HFFc6 (cell line): Measurements from ENCODE around the gene PCP4L1. TPM values are rescaled to one million over a fixed set of nuclear protein-coding genes. Genes with fewer than 3 reads are reported as not detected.
"Not testable (repeated sequence)": the region's sequence is repeated elsewhere in the genome, so short reads cannot be mapped to it uniquely, and the experiment has no call there.

ENCODE experiments used
- DNase-seq: peaks from one replicate; pipeline ENCODE4 v3.0.0-alpha.2; 2018
- H3K27ac Mint-ChIP-seq: 2 replicates; pipeline ENCODE4 v1.8.0; 2020; ENCODE audit warnings: mild to moderate bottlenecking, mixed read lengths
- H3K27me3 Mint-ChIP-seq: 2 replicates; pipeline ENCODE4 v1.8.0; 2021; ENCODE audit warnings: mild to moderate bottlenecking, moderate library complexity, mixed read lengths; ENCODE audit not compliant: insufficient read depth
- H3K36me3 Mint-ChIP-seq: 2 replicates; pipeline ENCODE4 v1.8.0; 2021; ENCODE audit warnings: low read depth, mixed read lengths
- H3K4me1 Mint-ChIP-seq: 2 replicates; pipeline ENCODE4 v1.8.0; 2020; ENCODE audit warnings: low read depth, mixed read lengths
- H3K4me3 Mint-ChIP-seq: 2 replicates; pipeline ENCODE4 v1.8.0; 2020; ENCODE audit warnings: mild to moderate bottlenecking, moderate library complexity, mixed read lengths
- H3K9me3 Mint-ChIP-seq: 2 replicates; pipeline ENCODE4 v1.8.0; 2020; ENCODE audit warnings: mild to moderate bottlenecking, mixed read lengths
- total RNA-seq, 6 experiments: library from RNA; stranded (reverse); fragmentation: NEBNext Ultra II Directional; extraction: Animal tissue kit (Norgen Biotek cat#: 25700); gene quantifications; 2 replicates in 1 of 6; 3 replicates in 5 of 6; pipeline ENCODE4 v1.2.3, GENCODE V29; 2021
- TF ChIP-seq, protein P1 (sequence below): fragments of 200-600 bp; sonication (generic); IDR thresholded peaks from 2 replicates; pipeline ENCODE4 v1.5.0; 2021; ENCODE audit warnings: antibody characterized with exemption, mild to moderate bottlenecking

The PCP4L1 gene
- total RNA-seq, 6 experiments from 2014 or later, result not detected

DNA sequence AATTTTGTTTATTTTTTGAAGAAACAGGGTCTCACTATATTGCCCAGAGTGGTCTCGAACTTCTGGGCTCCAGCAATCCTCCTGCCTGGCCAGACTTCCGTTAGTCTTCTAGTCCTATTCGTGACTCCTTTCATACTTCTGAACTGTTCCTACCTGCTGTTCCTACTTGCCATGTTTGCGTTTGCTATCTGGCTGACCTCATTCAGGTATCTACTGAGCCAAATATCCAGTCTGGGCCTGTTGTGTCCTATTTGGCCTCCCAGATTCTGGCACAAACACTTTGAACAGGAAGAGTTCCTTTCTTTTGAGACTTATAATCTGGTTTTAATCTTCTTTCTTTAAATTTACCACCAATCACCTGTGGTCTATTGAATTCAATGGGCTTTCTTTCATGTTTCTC lies 13.7 kb upstream of the PCP4L1 start:
- Mint-ChIP-seq H3K9me3 (peaks cover 3% of the 10 kb centered on the region), H3K27me3 (peaks cover 18% of the 10 kb centered on the region), H3K4me3 (no peak overlapping the region), H3K36me3 (peaks cover 3% of the 10 kb centered on the region), H3K4me1 (peaks cover 11% of the 10 kb centered on the region), H3K27ac (no peak overlapping the region)
- TF ChIP-seq, protein P1, sequence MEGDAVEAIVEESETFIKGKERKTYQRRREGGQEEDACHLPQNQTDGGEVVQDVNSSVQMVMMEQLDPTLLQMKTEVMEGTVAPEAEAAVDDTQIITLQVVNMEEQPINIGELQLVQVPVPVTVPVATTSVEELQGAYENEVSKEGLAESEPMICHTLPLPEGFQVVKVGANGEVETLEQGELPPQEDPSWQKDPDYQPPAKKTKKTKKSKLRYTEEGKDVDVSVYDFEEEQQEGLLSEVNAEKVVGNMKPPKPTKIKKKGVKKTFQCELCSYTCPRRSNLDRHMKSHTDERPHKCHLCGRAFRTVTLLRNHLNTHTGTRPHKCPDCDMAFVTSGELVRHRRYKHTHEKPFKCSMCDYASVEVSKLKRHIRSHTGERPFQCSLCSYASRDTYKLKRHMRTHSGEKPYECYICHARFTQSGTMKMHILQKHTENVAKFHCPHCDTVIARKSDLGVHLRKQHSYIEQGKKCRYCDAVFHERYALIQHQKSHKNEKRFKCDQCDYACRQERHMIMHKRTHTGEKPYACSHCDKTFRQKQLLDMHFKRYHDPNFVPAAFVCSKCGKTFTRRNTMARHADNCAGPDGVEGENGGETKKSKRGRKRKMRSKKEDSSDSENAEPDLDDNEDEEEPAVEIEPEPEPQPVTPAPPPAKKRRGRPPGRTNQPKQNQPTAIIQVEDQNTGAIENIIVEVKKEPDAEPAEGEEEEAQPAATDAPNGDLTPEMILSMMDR, result no peak
- no peak for DNase-seq

DNA sequence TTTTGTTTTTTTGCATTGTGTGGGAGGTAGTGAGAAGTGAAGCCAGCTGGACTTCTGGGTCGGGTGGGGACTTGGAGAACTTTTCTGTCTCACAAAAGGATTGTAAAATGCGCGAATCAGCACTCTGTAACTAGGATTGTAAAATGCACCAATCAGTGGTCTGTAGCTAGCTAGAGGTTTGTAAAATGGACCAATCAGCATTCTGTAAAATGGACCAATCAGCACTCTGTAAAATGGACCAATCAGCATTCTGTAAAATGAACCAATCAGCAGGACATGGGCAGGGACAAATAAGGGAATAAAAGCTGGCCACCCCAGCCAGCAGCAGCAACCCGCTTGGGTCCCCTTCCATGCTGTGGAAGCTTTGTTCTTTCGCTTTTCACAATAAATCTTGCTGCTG lies 8.4 kb upstream of the PCP4L1 start:
- DNase-seq, H3K4me3 Mint-ChIP-seq, H3K36me3 Mint-ChIP-seq, H3K4me1 Mint-ChIP-seq, H3K27ac Mint-ChIP-seq: not testable (repeated sequence)
- Mint-ChIP-seq H3K27me3 (peaks cover 20% of the 10 kb centered on the region), H3K9me3 (peaks cover 12% of the 10 kb centered on the region)

DNA sequence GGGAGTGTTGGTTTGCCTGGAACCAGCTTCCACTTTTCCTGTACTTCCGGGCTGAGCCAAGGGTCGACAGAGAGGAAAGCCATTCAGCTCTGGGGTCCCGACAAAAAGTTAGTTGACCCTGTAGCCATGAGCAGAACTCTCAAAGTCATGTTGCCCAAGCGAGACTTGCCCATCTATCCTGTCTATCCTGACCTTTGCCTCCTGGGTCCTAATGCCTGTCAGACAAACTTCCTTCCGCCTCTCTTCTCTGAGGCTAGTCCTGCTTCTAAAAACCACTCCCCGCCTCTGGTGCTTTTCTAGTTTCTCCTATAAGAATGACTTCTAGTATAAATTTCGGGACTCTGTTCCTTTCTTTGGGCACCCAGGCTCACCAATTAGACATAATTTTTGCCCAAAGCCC lies 7.7 kb upstream of the PCP4L1 start:
- Mint-ChIP-seq H3K36me3 (peaks cover 10% of the 10 kb centered on the region), H3K4me3 (no peak overlapping the region), H3K9me3 (peaks cover 12% of the 10 kb centered on the region), H3K27ac (no peak overlapping the region), H3K27me3 (peaks cover 18% of the 10 kb centered on the region), H3K4me1 (no peaks in the 10 kb centered on the region)
- TF ChIP-seq, protein P1, result no peak
- no peak for DNase-seq

DNA sequence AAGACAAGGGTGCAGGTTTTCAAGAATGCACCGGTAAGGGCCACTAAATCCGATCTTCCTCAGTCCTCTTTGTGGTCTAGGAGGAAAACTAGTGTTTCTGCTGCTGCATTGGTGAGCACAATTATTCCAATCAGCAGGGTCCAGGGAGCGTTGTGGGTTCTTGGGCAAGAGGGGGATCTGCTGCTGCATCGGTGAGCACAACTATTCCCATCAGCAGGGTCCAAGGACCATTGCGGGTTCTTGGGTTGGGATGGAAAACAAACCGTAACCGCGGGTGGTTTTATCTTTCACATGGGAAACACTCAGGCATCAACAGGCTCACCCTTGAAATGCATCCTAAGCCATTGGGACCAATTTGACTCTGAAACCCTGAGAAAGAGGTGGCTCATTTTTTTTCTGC lies 7.0 kb upstream of the PCP4L1 start:
- no peak for DNase-seq
- Mint-ChIP-seq H3K9me3 (peaks cover 13% of the 10 kb centered on the region), H3K36me3 (peaks cover 10% of the 10 kb centered on the region), H3K27ac (no peak overlapping the region), H3K4me1 (no peaks in the 10 kb centered on the region), H3K27me3 (peaks cover 19% of the 10 kb centered on the region), H3K4me3 (no peak overlapping the region)
- TF ChIP-seq, protein P1, result no peak

DNA sequence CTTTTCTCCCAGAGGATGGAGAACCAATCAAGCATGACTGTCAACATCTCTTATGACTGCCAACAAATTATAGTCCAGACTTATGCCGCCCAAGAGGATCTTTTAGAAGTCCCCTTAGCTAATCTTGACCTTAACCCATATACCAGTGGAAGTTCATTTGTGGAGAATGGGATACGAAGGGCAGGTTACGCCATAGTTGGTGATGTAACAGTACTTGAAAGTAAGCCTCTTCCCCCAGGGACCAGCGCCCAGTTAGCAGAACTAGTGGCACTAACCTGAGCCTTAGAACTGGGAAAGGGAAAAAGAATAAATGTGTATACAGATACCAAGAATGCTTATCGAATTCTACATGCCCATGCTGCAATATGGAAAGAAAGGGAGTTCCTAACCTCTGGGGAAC lies 3.2 kb upstream of the PCP4L1 start:
- Mint-ChIP-seq H3K27me3 (peaks cover 43% of the 10 kb centered on the region), H3K9me3 (peaks cover 26% of the 10 kb centered on the region), H3K36me3 (peaks cover 22% of the 10 kb centered on the region)
- DNase-seq, H3K4me3 Mint-ChIP-seq, H3K4me1 Mint-ChIP-seq, H3K27ac Mint-ChIP-seq: not testable (repeated sequence)

DNA sequence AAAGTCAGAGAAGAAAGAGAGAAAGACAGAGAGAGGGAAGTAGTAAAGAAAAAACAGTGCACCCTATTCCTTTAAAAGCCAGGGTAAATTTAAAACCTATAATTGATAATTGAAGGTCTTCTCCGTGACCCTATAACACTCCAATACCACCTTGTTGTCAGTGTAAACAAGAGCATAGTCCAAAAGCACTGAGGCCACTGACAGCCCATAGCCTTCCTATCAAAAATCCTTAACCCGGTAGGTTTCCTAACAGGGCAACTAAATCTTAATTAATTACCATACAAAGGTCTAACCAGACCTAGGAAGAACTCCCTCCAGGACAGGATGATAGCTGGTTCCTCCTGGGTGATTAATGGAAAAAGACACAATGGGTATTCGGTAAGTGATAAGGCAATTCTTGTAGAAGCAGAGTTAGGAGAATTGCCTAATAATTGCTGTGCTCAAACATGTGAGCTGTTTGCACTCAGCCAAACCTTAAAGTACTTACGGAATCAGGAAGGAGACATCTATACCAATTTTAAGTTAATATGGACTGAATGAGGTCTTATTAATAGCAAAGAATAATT lies 2.5 kb upstream of the PCP4L1 start:
- not testable (repeated sequence) for H3K4me1 Mint-ChIP-seq, DNase-seq, H3K4me3 Mint-ChIP-seq, H3K27ac Mint-ChIP-seq
- peaks cover 23% of the 10 kb centered on the region for H3K9me3 Mint-ChIP-seq
- H3K27me3 Mint-ChIP-seq, result peaks cover 48% of the 10 kb centered on the region
- peaks cover 20% of the 10 kb centered on the region for H3K36me3 Mint-ChIP-seq

DNA sequence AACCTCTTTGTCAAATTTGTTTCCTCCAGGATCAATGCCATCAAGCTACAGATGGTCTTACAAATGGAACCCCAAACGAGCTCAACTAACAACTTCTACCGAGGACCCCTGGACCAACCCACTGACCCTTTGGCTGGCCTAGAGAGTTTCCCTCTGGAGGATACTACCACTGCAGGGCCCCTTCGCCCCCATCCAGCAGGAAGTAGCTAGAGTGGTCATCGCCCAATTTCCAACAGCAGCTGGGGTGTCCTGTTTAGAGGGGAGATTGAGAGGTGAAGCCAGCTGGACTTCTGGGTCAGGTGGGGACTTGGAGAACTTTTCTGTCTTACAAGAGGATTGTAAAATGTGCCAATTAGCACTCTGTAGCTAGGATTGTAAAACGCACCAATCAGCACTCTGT lies 1.4 kb upstream of the PCP4L1 start:
- DNase-seq, H3K4me3 Mint-ChIP-seq, H3K27ac Mint-ChIP-seq, H3K4me1 Mint-ChIP-seq: not testable (repeated sequence)
- Mint-ChIP-seq H3K9me3 (peaks cover 21% of the 10 kb centered on the region), H3K36me3 (peaks cover 18% of the 10 kb centered on the region), H3K27me3 (peaks cover 49% of the 10 kb centered on the region)

DNA sequence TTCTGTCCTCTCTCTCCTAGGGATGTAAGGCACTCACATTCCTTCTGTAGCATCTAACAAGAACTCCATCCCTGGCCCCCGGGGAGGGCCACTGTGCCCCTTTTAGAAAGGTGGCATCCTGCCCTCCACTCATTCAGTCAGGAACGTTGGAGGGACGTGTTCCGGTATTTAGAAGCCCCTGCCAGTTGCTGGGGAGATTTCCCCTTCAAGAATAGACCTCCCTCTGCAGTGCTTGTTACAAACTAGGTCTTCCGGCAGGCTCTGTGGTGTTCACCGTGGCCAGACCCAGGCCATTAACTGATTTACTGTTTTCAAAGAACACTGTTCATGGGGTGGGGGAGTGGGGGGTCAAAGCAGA lies 779 bp downstream of the PCP4L1 start:
- H3K27ac Mint-ChIP-seq, result no peak overlapping the region
- H3K4me1 Mint-ChIP-seq, result no peaks in the 10 kb centered on the region
- H3K9me3 Mint-ChIP-seq, result peaks cover 21% of the 10 kb centered on the region
- peaks cover 47% of the 10 kb centered on the region for H3K27me3 Mint-ChIP-seq
- H3K36me3 Mint-ChIP-seq, result peaks cover 18% of the 10 kb centered on the region
- no peak for DNase-seq
- TF ChIP-seq, protein P1, result no peak
- H3K4me3 Mint-ChIP-seq, result no peak overlapping the region
